Stimulated activated CD8-positive, alpha-beta memory T cell treated with anti-CD3 and anti-CD28 coated beads, Interleukin-7, amount 100 ng/mL, for 48 hours (primary cell): ENCODE results near the gene ZBTB20.
"Not testable (repeated sequence)": the region's sequence is repeated elsewhere in the genome, so short reads cannot be mapped to it uniquely, and the experiment has no call there.

ENCODE experiments used
- DNase-seq, 2 donors: peaks; one replicate each; pipeline ENCODE4 v3.0.0-alpha.2; 2020; ENCODE audit warnings: low read depth in 1 of 2; ENCODE audit errors: extremely low read depth in 1 of 2

ZBTB20 gene

DNA sequence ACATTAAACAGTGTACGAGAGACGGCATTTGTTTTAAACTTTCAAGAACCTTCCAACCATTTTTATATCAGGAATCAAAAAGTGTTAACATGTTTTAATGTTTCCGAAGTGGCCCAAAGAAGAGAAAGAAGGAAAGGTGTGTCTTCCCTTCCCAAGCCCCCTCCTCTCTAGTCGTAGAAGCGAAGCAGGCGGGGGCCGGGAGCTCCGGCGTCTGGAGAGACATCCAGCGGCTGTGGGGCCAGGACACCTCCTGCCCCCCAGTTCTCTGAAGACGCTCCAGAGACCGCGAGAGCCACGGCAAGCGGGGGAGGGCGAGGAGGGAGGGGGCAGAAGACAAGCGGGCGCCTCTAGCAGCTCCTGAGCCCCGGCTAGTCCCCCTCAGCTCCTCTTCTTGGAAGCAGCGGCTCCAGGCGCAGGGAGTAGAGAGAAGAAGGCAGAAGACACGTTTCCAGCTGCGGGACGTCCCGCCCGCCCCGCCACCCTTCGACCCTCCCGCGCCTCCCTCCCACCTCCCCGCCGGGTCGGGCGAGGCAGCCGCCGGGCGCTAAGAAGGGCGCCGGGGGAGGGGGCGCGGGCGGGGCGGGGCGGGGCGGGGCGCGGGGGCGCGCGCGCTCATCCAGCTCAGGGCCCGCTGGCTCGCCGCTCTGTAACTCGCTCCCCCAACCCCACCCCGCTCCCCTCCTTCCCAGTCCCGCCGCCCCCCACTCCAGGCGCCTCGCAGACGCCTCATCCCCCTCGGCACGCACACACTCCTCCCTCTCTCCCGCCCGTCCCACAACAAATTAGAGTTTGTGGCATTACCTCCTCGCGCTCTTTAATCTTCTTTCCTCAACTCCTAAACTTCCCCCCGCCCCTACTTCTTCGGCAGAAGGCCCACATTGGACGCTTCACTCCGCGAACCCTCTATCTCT is at the start of gene ZBTB20:
TSS of gene ZBTB20 (minus strand) at position 871 of the 911 bp plus-strand sequence.
- DNase-seq: peak; percentile 46 to 61

GRCh38 chr3:115194476-115194875 is 47.4 kb upstream of the ZBTB20 start:
- no peak for DNase-seq

GRCh38 chr3:115190747-115191146 is 43.7 kb upstream of the ZBTB20 start:
- no peak for DNase-seq

DNA sequence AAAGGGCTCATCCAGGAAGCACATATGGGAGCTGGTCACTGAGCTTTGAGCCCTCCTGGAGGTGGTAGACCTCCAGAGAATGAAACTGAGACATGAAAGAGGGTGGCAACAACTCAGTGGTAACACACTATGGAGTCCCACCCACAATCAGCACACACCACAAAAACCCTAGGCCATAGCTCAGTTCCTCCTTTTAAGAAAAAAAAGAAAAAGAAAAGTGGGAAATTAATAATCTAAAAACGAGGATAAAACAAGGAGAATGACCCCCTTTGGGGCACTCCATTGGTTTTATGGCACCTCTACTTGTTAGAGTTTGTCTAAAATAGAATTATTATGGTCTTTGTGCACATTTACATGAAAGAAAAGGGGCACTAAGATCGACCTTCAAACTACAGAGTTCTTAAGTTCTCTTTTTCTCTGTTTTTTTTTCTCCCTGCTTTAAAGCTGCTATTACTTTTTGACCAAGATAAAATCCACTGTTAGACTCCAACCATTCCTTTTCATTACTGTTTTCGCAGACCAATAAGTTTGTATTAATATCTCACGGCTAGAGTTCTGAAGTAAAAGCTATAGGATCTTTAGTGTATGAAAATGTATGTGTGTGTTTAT is 40.2 kb upstream of the ZBTB20 start:
- no peak for DNase-seq

GRCh38 chr3:115186351-115187148 is 39.5 kb upstream of the ZBTB20 start:
- no peak for DNase-seq

DNA sequence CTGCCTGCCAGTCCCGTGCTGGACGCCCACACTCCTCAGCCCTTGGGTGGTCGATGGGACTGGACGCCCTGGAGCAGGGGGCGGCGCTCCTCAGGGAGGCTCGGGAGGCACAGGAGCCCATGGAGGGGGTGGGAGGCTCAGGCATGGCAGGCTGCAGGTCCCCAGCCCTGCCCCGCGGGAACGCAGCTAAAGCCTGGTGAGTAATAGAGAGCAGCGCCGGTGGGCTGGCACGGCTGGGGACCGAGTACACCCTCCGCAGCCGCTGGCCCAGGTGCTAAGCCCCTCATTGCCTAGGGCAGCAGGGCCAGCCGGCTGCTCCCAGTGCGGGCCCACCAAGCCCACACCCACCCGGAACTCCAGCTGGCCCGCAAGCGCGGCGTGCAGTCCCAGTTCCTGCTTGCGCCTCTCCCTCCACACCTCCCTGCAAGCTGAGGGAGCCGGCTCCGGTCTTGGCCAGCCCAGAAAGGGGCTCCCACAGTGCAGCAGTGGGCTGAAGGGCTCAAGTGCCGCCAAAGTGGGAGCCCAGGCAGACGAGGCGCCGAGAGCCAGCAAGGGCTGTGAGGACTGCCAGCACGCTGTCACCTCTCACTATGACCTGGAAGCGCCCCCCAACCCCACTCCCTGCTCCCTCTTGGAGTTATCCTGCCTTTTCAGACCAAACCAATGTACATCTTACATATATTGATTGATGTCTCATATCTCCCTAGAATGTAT is 37.9 kb upstream of the ZBTB20 start:
- not testable (repeated sequence) for DNase-seq

DNA sequence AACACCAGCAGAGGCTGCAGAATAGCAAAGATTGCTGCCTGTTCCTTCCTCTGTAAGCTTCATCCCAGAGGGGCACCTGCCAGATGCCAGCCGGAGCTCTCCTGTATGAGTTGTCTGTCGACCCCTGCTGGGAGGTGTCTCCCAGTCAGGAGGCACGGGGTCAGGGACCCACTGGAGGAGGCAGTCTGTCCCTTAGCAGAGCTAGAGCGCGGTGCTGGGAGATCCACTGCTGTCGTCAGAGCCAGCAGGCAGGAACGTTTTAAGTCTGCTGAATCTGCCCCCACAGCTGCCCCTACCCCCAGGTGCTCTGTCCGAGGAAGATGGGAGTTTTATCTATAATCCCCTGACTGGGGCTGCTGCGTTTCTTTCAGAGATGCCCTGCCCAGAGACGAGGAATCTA is 31.8 kb upstream of the ZBTB20 start:
- not testable (repeated sequence) for DNase-seq

- no peak for DNase-seq
These were observed 22.7 kb upstream of the ZBTB20 start for GRCh38 chr3:115169808-115170207.

- DNase-seq: no peak
These were observed 18.6 kb upstream of the ZBTB20 start for GRCh38 chr3:115165701-115166100.

DNA sequence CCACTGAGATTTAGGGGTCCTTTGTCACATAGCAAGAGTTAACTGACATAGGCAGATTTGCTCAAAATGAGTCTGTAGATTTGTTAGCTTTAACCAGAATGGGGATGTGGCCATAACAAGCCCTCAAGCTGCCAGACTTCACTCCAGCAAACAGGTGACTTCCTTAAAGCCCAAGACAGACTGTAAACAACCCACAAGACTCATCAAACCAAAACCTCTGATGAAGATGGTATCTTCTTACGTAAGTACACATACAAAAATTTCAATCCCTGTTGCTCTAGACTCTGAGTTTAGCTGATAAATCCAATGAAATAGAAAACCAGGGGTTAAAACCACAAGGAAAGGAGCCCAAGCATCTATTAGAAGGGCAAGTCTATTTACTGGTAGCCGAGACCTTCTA is 18.2 kb upstream of the ZBTB20 start:
- no peak for DNase-seq

- no peak for DNase-seq
These were observed 17.5 kb upstream of the ZBTB20 start for GRCh38 chr3:115164374-115165221.

DNA sequence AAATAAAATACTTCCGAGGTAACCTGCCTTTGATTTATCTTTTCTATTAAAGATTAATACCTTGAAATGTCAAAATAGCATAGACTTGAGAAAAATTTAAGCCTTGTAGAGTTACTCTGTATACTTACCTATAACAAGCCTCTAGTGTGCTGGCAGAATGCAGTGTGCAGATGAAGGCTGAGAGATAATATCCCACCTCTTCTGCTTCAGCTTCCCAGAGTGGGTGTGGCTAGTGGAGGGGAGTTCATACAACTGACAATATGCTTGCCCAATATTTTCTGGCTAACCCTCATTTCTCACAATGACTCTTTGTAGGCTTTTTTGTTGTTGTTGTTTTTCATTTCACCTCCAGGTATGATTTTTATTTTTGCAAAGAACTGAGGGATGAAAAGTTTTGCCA is 15.7 kb upstream of the ZBTB20 start:
- no peak for DNase-seq

DNA sequence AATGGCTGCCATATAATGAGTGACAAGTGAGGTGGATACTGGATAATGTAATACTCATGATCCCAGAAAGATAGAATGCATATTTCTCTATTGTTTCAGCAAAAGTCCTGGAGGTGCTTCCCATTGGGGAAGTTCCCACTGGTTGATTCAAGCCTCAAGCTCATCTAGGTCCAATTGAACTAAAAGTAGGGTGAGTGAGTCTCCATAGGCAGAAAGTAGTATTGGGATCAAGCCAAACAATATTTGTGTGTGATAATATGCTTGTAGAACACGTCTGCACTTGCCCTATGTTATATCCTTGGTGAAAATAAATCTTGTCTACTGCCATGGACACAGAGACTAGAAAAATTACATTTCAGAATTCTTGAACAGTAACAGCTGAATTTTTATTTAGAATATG is 14.8 kb upstream of the ZBTB20 start:
- no peak for DNase-seq

GRCh38 chr3:115161168-115161834 is 14.2 kb upstream of the ZBTB20 start:
- no peak for DNase-seq

DNA sequence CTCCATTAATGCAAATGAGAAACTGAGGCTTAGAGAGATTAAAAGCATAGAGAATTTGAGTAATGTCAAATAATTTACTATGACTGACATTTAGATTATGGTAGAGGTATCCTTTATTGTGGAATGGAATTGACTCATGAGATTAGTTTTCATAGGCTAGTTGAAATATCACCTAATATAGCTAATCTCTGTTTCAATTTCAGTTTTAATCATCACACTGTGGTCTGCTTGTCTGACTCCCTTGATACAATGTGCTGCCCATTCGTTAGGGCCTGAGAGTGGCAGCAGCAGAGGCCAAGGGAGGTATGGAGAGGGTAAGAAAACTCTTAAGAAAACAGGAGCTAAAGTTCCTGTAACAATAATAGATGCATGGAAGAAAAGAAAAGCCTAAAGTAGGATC is 13.2 kb upstream of the ZBTB20 start:
- no peak for DNase-seq

DNA sequence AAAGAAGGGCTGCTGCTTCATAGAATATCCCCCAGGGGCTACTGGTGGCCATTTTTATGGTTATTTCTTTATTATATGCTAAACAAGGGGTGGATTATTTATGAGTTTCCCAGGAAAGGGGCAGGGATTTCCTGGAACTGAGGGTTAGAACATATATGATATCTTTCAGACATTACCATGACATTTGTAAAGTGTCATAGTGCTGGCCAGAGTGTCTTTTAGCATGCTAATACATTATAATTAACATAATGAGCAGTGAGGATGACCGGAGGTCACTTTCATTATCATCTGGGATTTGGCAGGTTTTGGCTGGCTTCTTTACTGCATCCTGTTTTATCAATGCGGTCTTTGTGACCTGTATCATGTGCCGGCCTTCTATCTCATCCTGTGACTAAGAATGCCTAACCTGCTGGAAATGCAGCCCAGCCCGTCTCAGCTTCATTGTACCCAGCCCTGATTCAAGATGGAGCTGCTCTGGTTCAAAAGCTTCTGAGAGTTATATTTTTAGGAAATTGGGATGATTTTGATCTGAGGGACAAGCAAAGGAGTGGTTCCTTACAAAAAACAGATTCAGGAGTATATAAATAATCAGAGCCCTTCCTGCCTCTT is 9.1 kb upstream of the ZBTB20 start:
- DNase-seq: no peak

DNA sequence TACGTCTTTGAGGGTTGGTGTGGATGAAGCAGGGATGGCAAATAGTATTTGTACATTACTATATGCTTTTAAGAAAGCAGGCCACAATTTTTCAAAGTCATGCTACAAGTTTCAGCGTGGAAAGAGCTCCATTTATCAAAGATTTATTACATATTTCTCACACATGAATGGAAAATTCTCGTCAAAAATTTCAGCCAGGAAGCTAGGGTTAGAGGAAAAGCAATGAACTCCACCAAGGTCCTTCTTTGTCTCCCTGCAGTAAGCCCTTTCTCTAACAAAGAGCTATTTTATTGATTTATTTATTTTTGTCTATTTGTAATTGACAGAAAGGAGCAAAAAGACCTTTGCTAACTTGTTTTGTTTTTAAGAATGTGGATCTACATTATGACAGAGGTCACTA is 7.5 kb upstream of the ZBTB20 start:
- no peak for DNase-seq

- no peak for DNase-seq
These were observed 4.8 kb upstream of the ZBTB20 start for GRCh38 chr3:115151921-115152320.
